GM23338 (cell line): Measurements from ENCODE around the gene ADCYAP1R1. TPM values are rescaled to one million over a fixed set of nuclear protein-coding genes. Genes with fewer than 3 reads are reported as not detected.

ENCODE experiments used
- ATAC-seq: fragments of 200-7000 bp; cut with Tn5 transposase; 3 replicates; pipeline ENCODE4 v1.9.1; 2020
- DNase-seq: peaks from one replicate; pipeline ENCODE4 v3.0.0-alpha.2; 2015; ENCODE audit warnings: low spot score
- H2AFZ ChIP-seq: fragments of 200-600 bp; sonication (generic); 2 replicates; pipeline ENCODE4 v1.8.0; 2016; ENCODE audit warnings: antibody characterized with exemption, mild to moderate bottlenecking, moderate library complexity
- H3F3A ChIP-seq: fragments of 200-600 bp; sonication (generic); replicated peaks from 2 replicates; pipeline ENCODE4 v1.8.0; 2017; ENCODE audit warnings: antibody characterized with exemption, mixed run types, low read depth
- H3K27ac ChIP-seq: fragments of 200-600 bp; sonication (generic); 2 replicates; pipeline ENCODE4 v1.6.1; 2016; ENCODE audit warnings: low read depth
- H3K27me3 ChIP-seq: fragments of 200-600 bp; sonication (generic); 2 replicates; pipeline ENCODE4 v1.8.0; 2016; ENCODE audit warnings: mild to moderate bottlenecking, mixed run types, moderate library complexity; ENCODE audit not compliant: insufficient read depth
- H3K36me3 ChIP-seq: fragments of 200-600 bp; sonication (generic); 2 replicates; pipeline ENCODE4 v1.8.0; 2016; ENCODE audit warnings: mild to moderate bottlenecking; ENCODE audit not compliant: insufficient read depth
- H3K4me1 ChIP-seq: fragments of 200-600 bp; sonication (generic); 2 replicates; pipeline ENCODE4 v1.8.0; 2016; ENCODE audit warnings: mild to moderate bottlenecking, moderate library complexity; ENCODE audit not compliant: insufficient read depth
- H3K4me2 ChIP-seq: fragments of 200-600 bp; sonication (generic); 2 replicates; pipeline ENCODE4 v1.7.1; 2017; ENCODE audit warnings: mixed run types
- H3K4me3 ChIP-seq: fragments of 200-600 bp; sonication (generic); 2 replicates; pipeline ENCODE4 v1.6.1; 2016; ENCODE audit warnings: mixed run types
- H3K79me2 ChIP-seq: fragments of 200-600 bp; sonication (generic); replicated peaks from 2 replicates; pipeline ENCODE4 v1.8.0; 2017; ENCODE audit warnings: mild to moderate bottlenecking; ENCODE audit not compliant: insufficient read depth
- H3K9me2 ChIP-seq: fragments of 200-600 bp; sonication (generic); 2 replicates; pipeline ENCODE4 v1.8.0; 2017; ENCODE audit not compliant: insufficient read depth
- H4K20me1 ChIP-seq: fragments of 200-600 bp; sonication (generic); replicated peaks from 2 replicates; pipeline ENCODE4 v1.8.0; 2017; ENCODE audit warnings: mild to moderate bottlenecking; ENCODE audit not compliant: insufficient read depth
- H3K27ac Mint-ChIP-seq: 2 replicates; pipeline ENCODE4 v1.8.0; 2020; ENCODE audit warnings: inconsistent platforms, mild to moderate bottlenecking, moderate library complexity, mixed read lengths
- H3K27me3 Mint-ChIP-seq: 3 replicates; pipeline ENCODE4 v1.8.0; 2022; ENCODE audit warnings: low read depth, mild to moderate bottlenecking, moderate library complexity, mixed read lengths, inconsistent platforms; ENCODE audit not compliant: insufficient read depth, poor library complexity
- H3K36me3 Mint-ChIP-seq: 3 replicates; pipeline ENCODE4 v1.8.0; 2021; ENCODE audit warnings: low read depth, mild to moderate bottlenecking, inconsistent platforms, moderate library complexity, mixed read lengths
- H3K4me1 Mint-ChIP-seq: 3 replicates; pipeline ENCODE4 v1.8.0; 2020; ENCODE audit warnings: mild to moderate bottlenecking, inconsistent platforms, mixed read lengths
- H3K4me3 Mint-ChIP-seq: 3 replicates; pipeline ENCODE4 v1.8.0; 2021; ENCODE audit warnings: moderate library complexity, mild to moderate bottlenecking, inconsistent platforms, mixed read lengths
- H3K9me3 Mint-ChIP-seq: 3 replicates; pipeline ENCODE4 v1.8.0; 2020; ENCODE audit warnings: moderate library complexity, mild to moderate bottlenecking, inconsistent platforms, mixed read lengths
- EZH2phosphoT487 ChIP-seq: fragments of 200-600 bp; sonication (generic); IDR thresholded peaks from one replicate; pipeline ENCODE4 v1.8.1; 2018; ENCODE audit warnings: antibody characterized with exemption; ENCODE audit not compliant: unreplicated experiment
- JUNB ChIP-seq: IDR thresholded peaks from one replicate; pipeline ENCODE4 v1.6.1; 2016; ENCODE audit warnings: antibody characterized with exemption; ENCODE audit not compliant: unreplicated experiment
- NANOG ChIP-seq: IDR thresholded peaks from 2 replicates; pipeline ENCODE4 v1.6.1; 2016; ENCODE audit warnings: antibody characterized with exemption, borderline replicate concordance
- ZNF114 ChIP-seq: fragments of 250-450 bp; sonication (Bioruptor Pico); IDR thresholded peaks from 2 replicates; pipeline ENCODE4 v1.5.0; 2020; ENCODE audit warnings: mild to moderate bottlenecking, moderate library complexity
- ZNF331 ChIP-seq: fragments of 250-450 bp; sonication (Bioruptor Pico); IDR thresholded peaks from 2 replicates; pipeline ENCODE4 v1.5.0; 2020; ENCODE audit warnings: low read depth, mild to moderate bottlenecking, moderate library complexity
- polyA plus RNA-seq: library from polyadenylated mRNA; unstranded; fragments of >200 nt; fragmentation: Nextera tagmentation; extraction: Ambion mirVana; gene quantifications from 2 replicates; pipeline ENCODE4 v1.2.1, GENCODE V29; 2016
- total RNA-seq: library from RNA; depleted of rRNA; stranded (reverse); fragments of >200 nt; shearing (Covaris generic); gene quantifications from 2 replicates; pipeline ENCODE4 v1.2.3, GENCODE V29; 2014
- TF ChIP-seq, protein P1 (sequence below), 2 experiments: fragments of 200-600 bp in 1 of 2; sonication (generic) in 1 of 2; conservative IDR thresholded peaks; 2 replicates each; pipeline versions ENCODE4 v1.5.1 to v1.6.1; 2016 to 2017; ENCODE audit warnings: antibody characterized with exemption in 2 of 2, low read depth in 2 of 2, mild to moderate bottlenecking in 2 of 2, moderate library complexity in 1 of 2
- TF ChIP-seq, protein P2 (sequence below): IDR thresholded peaks from one replicate; pipeline ENCODE4 v1.6.1; 2018; ENCODE audit warnings: antibody characterized with exemption; ENCODE audit not compliant: unreplicated experiment

The ADCYAP1R1 gene
- total and polyA plus RNA-seq, 2 experiments from 2014 or later: 1.8 to 10.6 TPM

DNA sequence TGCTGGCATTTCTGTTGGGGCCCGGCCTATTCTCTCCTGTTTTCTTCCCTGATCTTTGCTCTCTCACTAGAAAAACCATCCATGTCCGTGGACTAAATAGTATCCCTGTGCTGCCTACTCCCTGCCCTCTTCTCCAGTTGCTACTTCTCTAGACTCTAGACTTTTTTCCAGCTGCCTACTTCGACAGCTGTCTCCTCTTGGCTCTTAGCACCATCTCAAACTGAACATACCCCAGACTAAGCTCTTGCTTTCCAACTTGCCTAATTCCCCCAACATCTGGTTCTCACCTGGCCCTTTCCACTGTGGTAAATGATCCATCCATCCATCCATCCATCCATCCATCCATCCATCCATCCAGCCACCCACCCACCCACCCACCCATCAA lies 19.5 kb downstream of the ADCYAP1R1 start:
- no peak overlapping the region for H3K4me3 Mint-ChIP-seq
- Histone ChIP-seq H4K20me1 (no peaks in the 10 kb centered on the region), H3F3A (no peaks in the 10 kb centered on the region), H3K27me3 (no peaks in the 10 kb centered on the region), H3K4me1 (no peaks in the 10 kb centered on the region), H3K36me3 (no peaks in the 10 kb centered on the region), H3K4me3 (no peak overlapping the region), H3K27ac (no peak overlapping the region), H3K9me2 (no peaks in the 10 kb centered on the region), H3K4me2 (no peak overlapping the region), H3K79me2 (no peaks in the 10 kb centered on the region), H2AFZ (no peak overlapping the region)
- H3K36me3 Mint-ChIP-seq: peaks cover 19% of the 10 kb centered on the region
- TF ChIP-seq, protein P1, sequence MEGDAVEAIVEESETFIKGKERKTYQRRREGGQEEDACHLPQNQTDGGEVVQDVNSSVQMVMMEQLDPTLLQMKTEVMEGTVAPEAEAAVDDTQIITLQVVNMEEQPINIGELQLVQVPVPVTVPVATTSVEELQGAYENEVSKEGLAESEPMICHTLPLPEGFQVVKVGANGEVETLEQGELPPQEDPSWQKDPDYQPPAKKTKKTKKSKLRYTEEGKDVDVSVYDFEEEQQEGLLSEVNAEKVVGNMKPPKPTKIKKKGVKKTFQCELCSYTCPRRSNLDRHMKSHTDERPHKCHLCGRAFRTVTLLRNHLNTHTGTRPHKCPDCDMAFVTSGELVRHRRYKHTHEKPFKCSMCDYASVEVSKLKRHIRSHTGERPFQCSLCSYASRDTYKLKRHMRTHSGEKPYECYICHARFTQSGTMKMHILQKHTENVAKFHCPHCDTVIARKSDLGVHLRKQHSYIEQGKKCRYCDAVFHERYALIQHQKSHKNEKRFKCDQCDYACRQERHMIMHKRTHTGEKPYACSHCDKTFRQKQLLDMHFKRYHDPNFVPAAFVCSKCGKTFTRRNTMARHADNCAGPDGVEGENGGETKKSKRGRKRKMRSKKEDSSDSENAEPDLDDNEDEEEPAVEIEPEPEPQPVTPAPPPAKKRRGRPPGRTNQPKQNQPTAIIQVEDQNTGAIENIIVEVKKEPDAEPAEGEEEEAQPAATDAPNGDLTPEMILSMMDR (conservative IDR thresholded peaks at IDR 0.05; ENCODE audit: low read depth in 2 of 2): no peak
- TF ChIP-seq JUNB: no peak
- H3K4me1 Mint-ChIP-seq: peaks cover 11% of the 10 kb centered on the region
- H3K9me3 Mint-ChIP-seq: no peaks in the 10 kb centered on the region
- no peak overlapping the region for H3K27ac Mint-ChIP-seq
- no peak for ATAC-seq
- peaks cover 13% of the 10 kb centered on the region for H3K27me3 Mint-ChIP-seq
- DNase-seq: no peak

DNA sequence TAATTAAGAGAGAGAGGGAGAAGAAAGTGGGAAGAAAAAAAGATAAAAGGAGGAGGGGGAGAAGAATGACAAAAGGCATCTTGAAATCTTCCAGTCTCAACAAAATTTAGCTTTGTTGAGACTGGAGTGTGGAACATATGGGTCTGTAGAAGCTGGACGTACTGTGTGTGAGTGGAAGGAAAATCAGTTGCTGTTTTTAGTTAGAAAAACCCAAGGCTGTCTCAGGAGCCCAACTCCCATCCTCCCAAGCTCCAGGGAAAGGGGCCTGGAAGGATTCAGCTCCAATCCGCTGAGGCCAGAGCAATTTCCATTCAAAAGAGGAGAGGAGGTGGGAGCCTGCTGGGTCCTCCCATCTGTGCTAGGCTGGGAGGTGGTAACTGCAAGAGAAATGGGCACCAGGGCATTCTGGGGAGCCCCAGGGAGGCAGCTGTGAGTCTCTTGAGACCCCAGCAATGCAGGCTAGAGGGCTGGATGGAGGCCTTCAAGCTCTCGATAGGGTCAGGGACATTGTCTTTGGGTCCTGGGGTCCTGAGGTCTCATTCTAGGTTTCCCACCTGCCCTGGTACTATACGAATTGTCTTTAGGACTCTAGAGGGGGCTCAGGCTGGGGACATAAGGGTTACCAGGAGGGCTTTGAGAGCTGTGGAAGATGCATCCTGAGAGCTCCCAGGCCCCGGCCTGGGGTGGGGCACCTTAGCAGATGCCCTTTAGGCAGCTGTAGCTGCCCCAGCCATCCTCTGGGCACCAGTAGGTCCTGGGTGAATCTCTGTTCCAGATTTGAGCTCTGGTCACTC lies 21.4 kb downstream of the ADCYAP1R1 start:
- H3K27ac Mint-ChIP-seq: no peak overlapping the region
- H2AFZ ChIP-seq: no peak overlapping the region

More for the DNA sequence above, 21.4 kb downstream of the ADCYAP1R1 start:
- Histone ChIP-seq H3K27me3 (no peaks in the 10 kb centered on the region), H3K79me2 (no peaks in the 10 kb centered on the region), H3K9me2 (no peaks in the 10 kb centered on the region), H4K20me1 (no peaks in the 10 kb centered on the region), H3K36me3 (no peaks in the 10 kb centered on the region), H3K4me3 (no peak overlapping the region), H3K4me1 (no peaks in the 10 kb centered on the region), H3K27ac (no peak overlapping the region), H3F3A (no peaks in the 10 kb centered on the region), H3K4me2 (no peak overlapping the region)
- Mint-ChIP-seq H3K36me3 (peaks cover 19% of the 10 kb centered on the region), H3K4me1 (peaks cover 11% of the 10 kb centered on the region), H3K4me3 (no peak overlapping the region), H3K27me3 (peaks cover 11% of the 10 kb centered on the region), H3K9me3 (no peaks in the 10 kb centered on the region)
- ATAC-seq: no peak
- no peak for DNase-seq
- TF ChIP-seq NANOG (no peak), EZH2phosphoT487 (no peak), ZNF114 (CRISPR knock-in tag) (no peak), ZNF331 (CRISPR knock-in tag) (no peak)
- TF ChIP-seq, protein P1 (conservative IDR thresholded peaks at IDR 0.05; ENCODE audit: low read depth in 2 of 2): no peak
- TF ChIP-seq, protein P2, sequence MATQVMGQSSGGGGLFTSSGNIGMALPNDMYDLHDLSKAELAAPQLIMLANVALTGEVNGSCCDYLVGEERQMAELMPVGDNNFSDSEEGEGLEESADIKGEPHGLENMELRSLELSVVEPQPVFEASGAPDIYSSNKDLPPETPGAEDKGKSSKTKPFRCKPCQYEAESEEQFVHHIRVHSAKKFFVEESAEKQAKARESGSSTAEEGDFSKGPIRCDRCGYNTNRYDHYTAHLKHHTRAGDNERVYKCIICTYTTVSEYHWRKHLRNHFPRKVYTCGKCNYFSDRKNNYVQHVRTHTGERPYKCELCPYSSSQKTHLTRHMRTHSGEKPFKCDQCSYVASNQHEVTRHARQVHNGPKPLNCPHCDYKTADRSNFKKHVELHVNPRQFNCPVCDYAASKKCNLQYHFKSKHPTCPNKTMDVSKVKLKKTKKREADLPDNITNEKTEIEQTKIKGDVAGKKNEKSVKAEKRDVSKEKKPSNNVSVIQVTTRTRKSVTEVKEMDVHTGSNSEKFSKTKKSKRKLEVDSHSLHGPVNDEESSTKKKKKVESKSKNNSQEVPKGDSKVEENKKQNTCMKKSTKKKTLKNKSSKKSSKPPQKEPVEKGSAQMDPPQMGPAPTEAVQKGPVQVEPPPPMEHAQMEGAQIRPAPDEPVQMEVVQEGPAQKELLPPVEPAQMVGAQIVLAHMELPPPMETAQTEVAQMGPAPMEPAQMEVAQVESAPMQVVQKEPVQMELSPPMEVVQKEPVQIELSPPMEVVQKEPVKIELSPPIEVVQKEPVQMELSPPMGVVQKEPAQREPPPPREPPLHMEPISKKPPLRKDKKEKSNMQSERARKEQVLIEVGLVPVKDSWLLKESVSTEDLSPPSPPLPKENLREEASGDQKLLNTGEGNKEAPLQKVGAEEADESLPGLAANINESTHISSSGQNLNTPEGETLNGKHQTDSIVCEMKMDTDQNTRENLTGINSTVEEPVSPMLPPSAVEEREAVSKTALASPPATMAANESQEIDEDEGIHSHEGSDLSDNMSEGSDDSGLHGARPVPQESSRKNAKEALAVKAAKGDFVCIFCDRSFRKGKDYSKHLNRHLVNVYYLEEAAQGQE: no peak
